ENCODE data around the gene EPB41L4B. TPM values are rescaled to one million over a fixed set of nuclear protein-coding genes. Genes with fewer than 3 reads are reported as not detected.

Gene EPB41L4B
- total RNA-seq, 1 experiment from 2014 or later, result 8.1 TPM

- POLR2A ChIA-PET, result no interaction called here
- no peak overlapping the region for H3K27ac ChIP-seq (ENCODE audit: low read depth, low read length)
- no peak for ATAC-seq
Measured at GRCh38 chr9:109301012-109301411, 19.8 kb downstream of the EPB41L4B start.

More at GRCh38 chr9:109301012-109301411, 19.8 kb downstream of the EPB41L4B start:
- no peaks in the 10 kb centered on the region for H3K9me2 ChIP-seq (ENCODE audit: insufficient read depth)
- TF ChIP-seq SRF (IDR thresholded peaks at IDR 0.05; ENCODE audit: low read depth) (no peak), POLR2A (IDR thresholded peaks at IDR 0.05; ENCODE audit: borderline replicate concordance, extremely low read depth, insufficient read depth, insufficient read length) (no peak), CTCF (IDR thresholded peaks at IDR 0.05 in 2 of 3, conservative IDR thresholded peaks at IDR 0.05 in 1 of 3; ENCODE audit: borderline replicate concordance in 1 of 3, insufficient read depth in 1 of 3, low read depth in 2 of 3, low read length in 2 of 3) (no peak), SP1 (IDR thresholded peaks at IDR 0.05; ENCODE audit: low read depth) (no peak), EZH2 (IDR thresholded peaks at IDR 0.05) (no peak), FOSL1 (IDR thresholded peaks at IDR 0.05; ENCODE audit: low read depth) (no peak), ZFX (IDR thresholded peaks at IDR 0.05) (no peak), ZNF274 (IDR thresholded peaks at IDR 0.05; ENCODE audit: low read depth, low read length) (no peak), SIN3A (IDR thresholded peaks at IDR 0.05; ENCODE audit: low read depth) (no peak)
- H3K4me1 ChIP-seq (ENCODE audit: control insufficient read depth in 1 of 2, insufficient read depth in 2 of 2, low read length in 2 of 2), result no peaks in the 10 kb centered on the region
- no peak overlapping the region for H3K9ac ChIP-seq (ENCODE audit: low read length)
- H3K36me3 ChIP-seq (ENCODE audit: control insufficient read depth in 1 of 2, insufficient read depth in 2 of 2, low read length in 2 of 2), result no peaks in the 10 kb centered on the region
- no peaks in the 10 kb centered on the region for H4K20me1 ChIP-seq (ENCODE audit: insufficient read depth)
- no TSS peak for BruUV-seq (replicated peaks)
- no peak overlapping the region for H3K4me2 ChIP-seq (ENCODE audit: low read length)
- no peak overlapping the region for H2AFZ ChIP-seq (ENCODE audit: low read depth, low read length, poor library complexity, severe bottlenecking)
- H3K27me3 ChIP-seq (ENCODE audit: insufficient read depth, low read length), result no peaks in the 10 kb centered on the region
- ChIA-PET RAD21 (ENCODE audit: low non-redundant PET in 1 of 2, low total read pairs in 2 of 2, uncharacterized antibody in 2 of 2, unreplicated experiment in 2 of 2) (no interaction called here), CTCF (no interaction called here)
- no peak overlapping the region for H3K4me3 ChIP-seq (replicated peaks in 1 of 2; ENCODE audit: low read depth in 1 of 2, low read length in 2 of 2)
- no peaks in the 10 kb centered on the region for H3K9me3 ChIP-seq (ENCODE audit: control insufficient read depth in 1 of 2, insufficient read depth in 1 of 2, low read depth in 1 of 2, low read length in 2 of 2)
- intact Hi-C loops (cut with micrococcal nuclease), result no loop called here
- no peak for DNase-seq (ENCODE audit: low read depth, low spot score)
- H3K79me2 ChIP-seq (ENCODE audit: insufficient read depth, low read length), result peaks cover 9% of the 10 kb centered on the region
